HS-5 (cell line): ENCODE data around the gene TTBK1.

Experiments used
- DNase-seq: peaks from one replicate; pipeline ENCODE4 v3.0.0-alpha.2; 2012; ENCODE audit warnings: low read depth

Gene TTBK1

DNA sequence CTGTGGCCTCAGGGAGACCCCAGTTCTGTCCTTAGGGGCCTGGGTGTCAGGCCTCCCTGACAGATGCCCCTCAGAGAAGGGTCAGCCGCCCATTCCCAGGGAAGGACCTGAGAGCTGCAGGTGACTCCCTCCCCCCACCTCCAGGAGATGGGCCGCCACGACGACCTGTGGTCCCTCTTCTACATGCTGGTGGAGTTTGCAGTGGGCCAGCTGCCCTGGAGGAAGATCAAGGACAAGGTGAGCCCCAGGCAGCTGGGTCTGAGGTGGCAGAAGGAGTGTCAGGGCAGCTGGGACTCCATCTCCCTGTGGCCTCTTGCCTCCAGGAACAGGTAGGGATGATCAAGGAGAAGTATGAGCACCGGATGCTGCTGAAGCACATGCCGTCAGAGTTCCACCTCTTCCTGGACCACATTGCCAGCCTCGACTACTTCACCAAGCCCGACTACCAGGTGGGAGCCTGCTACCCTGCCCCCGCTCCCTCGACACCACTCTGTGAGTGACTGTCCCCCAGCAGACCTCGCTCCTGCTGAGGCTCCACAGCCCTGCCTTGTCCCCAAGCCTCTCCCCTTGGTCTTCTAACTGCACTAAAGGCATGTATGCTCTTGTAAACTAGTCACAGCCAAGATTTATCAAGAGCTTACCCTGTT lies 12.2 kb downstream of the TTBK1 start:
- DNase-seq = no peak

DNA sequence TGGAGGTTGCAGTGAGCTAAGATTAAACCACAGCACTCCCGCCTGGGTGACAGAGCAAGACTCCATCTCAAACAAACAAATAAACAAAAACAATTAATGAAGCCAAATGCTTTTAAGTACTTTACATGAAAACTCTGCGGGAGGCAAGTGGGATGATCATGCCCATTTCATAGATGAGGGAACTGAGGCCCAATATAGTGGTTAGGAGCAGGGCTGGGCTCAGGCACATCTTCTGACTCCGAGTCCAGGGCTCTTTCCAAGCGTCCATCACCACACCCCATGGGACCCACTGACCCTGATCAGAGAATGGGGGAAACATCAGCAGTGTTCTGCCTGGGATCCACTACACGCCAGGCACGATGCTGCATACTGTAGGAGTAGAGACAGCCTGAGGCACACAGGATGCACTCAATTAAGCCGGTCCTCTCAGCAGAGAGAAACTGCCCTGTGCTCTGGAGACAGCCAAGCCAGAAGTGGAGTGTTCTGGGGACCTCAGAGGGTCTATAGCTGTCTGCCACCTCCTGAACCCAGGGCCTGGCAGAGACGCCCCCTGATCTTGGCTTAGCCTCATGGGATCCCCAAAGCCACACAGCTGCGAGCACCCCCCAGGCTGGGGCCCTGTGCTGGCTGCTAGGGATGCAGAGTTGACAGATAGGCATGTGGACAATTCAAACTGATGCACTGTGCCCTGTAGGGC lies 13.5 kb downstream of the TTBK1 start:
- no peak for DNase-seq

DNA sequence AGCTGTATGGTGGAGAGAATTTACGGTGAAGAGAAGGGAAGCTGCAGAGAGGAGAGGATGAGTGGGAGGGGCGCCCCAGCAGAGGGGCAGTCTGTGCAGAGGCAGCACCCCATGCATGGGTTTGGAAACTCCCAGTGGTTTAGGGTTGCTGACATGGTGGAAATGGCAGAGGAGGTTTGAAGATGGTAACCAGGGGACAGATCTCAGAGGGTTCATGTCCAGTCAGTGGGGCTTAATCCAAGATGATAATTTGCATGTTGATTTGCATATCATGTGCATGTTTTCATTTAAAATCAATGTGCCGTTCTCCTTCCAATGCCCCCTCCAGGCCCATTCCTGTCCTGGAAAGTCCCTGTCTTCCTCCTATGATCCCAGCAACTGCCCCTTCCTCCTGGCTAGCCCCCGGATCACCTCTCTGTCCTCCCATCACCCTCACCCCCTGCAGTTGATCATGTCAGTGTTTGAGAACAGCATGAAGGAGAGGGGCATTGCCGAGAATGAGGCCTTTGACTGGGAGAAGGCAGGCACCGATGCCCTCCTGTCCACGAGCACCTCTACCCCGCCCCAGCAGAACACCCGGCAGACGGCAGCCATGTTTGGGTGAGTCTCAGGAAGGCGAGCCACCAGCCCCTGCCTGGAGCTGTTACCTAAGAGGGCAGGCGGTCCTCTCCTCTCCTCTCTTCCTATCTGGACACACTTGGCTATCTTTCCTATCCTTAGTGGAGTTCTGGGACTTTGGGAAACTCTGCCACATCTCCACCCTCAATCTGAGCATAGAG lies 14.3 kb downstream of the TTBK1 start:
- DNase-seq = no peak

- DNase-seq = no peak
These were observed 14.9 kb downstream of the TTBK1 start for GRCh38 chr6:43258180-43258579.

GRCh38 chr6:43258807-43259686 lies 15.8 kb downstream of the TTBK1 start:
- DNase-seq = no peak

DNA sequence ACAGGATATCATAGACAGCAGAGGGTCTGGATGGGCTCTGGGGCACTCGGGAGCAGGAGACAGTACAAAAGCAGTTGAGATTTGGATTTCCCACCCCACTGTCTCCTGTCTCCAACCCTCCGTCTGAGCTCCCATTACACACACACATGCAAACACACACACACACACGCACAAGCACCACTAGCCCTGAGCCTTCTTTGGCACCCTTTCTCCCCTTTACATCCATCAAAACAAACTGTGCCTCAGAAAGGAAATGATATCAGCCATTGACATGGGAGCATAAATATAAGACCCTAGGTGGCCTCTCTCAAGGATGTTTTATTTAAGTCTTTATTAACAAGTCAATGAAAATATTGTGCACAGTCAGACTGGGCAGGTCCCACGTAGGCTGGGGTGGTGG lies 17.5 kb downstream of the TTBK1 start:
- no peak for DNase-seq

GRCh38 chr6:43261198-43261597 lies 17.9 kb downstream of the TTBK1 start:
- DNase-seq = no peak

- no peak for DNase-seq
These were observed 18.9 kb downstream of the TTBK1 start for GRCh38 chr6:43262000-43262779.

- DNase-seq = no peak
These were observed 19.6 kb downstream of the TTBK1 start for GRCh38 chr6:43262780-43263313.

DNA sequence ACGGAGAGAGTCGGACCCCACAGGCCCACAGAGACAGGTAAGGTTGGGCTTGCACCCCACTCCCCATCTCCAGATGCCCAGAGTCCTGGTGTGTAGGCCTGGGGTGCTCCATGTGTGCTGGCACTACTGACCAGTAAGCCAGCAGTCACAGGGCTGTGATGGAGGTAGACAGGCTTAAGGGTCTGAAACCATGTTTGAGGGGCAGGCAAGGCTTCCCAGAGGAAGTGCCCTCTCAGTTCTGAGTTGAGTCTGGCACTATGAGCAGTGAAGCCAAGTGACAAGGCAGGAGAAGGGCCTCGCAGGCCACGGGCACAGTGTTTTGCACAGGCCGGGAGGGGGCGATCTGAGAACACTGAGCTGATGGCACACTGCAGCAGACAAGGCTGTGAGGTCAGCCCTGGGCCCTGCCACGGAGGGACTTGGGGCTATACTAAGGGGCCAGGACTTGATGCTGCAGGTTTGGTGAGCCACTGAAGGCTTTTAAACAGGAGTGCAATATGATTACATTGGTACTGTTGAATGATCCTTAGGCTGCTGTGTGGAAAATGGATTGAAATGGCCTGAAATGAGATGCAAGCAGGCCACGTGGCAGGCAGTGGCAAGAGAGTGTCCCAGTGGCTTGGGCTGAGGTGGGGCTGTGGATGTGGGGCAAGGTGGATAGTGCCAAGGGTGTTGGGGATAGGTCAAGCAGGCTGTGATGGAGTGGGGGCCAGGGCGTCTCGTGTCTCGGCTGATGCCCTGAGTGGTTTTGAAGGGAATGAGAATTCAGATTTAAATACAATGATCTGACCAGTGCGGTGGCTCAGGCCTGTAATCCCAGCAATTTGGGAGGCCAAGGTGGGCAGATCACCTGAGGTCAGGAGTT lies 20.3 kb downstream of the TTBK1 start:
- DNase-seq = no peak

DNA sequence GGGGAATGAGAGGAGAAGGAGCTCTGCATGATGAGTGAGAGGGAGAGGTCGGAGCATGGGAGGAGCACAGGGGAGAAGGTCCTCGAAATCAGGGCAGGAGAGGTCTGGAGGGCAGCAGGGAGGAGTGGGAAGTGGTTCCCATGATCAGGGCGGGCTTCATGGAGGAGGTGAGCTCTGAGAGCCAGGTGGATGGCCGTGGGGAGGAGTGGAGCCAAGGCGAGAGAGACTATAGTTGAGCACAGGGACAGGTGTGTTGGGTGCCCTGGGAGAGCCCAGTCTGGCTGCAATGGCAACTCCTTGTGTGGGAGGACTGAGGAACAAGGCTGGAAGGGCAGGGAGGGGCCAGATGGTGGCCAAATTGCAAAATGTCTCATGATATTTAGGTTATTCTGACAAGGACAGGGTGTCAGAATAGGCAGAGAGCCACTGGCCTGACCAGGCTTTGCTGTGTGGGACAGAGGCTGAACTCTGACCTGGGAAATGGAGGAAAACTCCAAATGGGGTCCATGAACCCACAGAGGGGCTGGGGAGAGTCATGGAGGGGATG lies 21.4 kb downstream of the TTBK1 start:
- DNase-seq = no peak

GRCh38 chr6:43265564-43265963 lies 22.3 kb downstream of the TTBK1 start:
- no peak for DNase-seq

DNA sequence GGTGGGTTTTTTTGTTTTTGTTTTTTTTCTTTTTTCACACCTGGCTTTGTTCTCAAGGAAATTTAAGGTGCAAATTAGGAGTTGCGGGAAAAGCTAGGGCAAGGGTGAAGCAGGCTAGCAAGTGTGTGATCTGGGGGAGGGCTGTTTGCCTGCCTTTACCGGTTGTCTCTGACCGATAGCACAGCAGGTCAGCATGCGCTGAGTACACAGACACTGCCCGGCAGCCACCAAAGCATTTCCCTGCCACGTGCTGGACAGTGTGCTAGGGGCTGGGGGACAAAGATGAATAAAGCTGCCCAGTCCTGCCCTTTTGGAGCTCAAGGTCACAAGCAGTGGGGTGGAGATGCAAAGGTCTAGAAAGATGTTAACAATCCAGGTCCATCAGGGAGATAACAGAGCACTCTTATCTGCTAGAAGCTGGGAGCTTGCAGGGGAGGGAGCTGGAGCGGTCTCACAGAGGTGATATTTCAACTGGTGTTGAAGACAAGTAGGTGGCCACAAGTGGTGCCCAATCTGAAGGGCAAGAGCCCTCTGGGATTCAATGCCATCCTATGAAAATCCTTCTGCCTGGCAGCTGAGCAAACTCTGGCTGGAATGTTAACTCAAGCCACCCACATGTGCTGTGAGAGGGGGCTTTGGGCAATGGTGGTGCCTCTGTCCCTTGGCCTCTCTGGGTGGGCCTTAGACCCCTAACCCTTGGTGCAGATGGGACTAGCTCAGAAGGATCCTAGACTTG lies 24.5 kb downstream of the TTBK1 start:
- DNase-seq = no peak

DNA sequence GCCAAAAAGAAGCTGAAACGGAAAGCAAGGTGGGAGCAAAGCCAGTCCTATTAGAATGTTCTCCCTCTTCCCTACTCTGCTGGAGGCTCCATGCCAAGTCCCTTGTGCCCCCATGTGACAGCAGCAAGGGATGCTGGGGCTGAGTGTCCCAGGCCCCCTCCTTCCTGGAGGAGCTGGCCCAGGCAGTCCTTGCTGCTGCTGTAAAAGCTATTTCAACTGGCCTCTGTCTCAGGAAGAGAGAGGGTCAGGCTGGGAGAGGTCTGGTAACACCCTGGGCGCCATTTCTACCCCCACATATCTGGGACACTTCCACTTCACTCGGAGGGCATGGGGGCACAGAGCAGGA lies 25.0 kb downstream of the TTBK1 start:
- no peak for DNase-seq

- DNase-seq = no peak
These were observed 25.5 kb downstream of the TTBK1 start for GRCh38 chr6:43268782-43269272.

GRCh38 chr6:43269273-43270007 lies 26.2 kb downstream of the TTBK1 start:
- DNase-seq = no peak

GRCh38 chr6:43271103-43271815 lies 28.0 kb downstream of the TTBK1 start:
- DNase-seq = no peak

DNA sequence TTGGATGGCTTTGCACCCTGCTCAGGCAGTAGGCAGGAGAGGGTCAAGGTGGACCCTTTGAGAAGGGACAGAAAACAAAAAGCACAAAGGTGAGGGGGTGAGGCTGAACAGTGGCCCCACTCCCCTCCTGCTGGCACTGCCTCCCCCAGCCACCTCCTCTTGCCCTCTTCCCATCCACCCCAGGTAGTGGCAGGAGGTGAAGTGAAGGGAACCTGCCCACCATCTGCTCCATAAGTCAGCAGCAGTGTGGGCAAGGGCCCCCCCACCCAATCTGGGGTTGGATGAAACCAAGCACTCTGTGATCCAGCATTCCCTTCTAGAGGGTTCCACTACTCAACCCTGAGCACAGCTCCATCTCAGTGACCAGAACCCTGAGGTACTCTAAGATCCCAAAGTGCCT lies 28.7 kb downstream of the TTBK1 start:
- no peak for DNase-seq
